ENCODE measurements around the gene FER. TPM values are rescaled to one million over a fixed set of nuclear protein-coding genes. Genes with fewer than 3 reads are reported as not detected.

FER gene
- total and polyA plus RNA-seq, 10 of the 15 experiments (the other 5 are each of a cell fraction or from before 2014, with no cell fraction given): 4.4 to 19.1 (median 9.6) TPM

DNA sequence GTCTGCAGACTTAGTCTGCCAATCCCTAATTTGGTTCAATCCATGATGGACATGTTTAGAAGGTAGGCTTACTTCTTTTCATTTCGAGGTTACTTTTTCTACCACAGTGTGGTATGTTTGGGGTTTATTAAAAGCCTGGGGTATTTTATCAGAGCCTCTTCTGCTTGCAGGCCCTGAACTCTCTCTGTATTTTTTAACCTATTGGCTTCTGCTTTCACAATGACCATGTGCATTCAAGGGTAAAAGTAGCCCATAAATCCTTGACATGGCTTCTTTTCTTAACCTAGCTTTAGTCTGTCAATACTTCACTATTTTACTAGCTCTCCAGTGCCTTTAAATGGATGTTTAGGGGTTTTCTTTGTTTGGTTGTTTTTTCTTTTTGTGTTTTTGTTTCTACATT, 286.6 kb downstream of the FER start:
- ChIA-PET RAD21 (ENCODE audit: unreplicated experiment) (no interaction called here), POLR2A (interaction anchor here (0.7 to 0.8 kb wide), 2 partner anchors 8 to 395 kb away, joined by 3 read pairs; no protein-coding TSS in a partner anchor), CTCF (interaction anchor here (0.9 to 1.4 kb wide), 3 partner anchors 9 to 18 kb away, joined by 4 read pairs; no protein-coding TSS in a partner anchor), SMC1A (ENCODE audit: uncharacterized antibody, unreplicated experiment) (interaction anchor here (0.6 to 1.5 kb wide), 6 partner anchors 9 to 102 kb away, joined by 3 to 4 read pairs (median 3); no protein-coding TSS in a partner anchor)
- H3K9me3 ChIP-seq (replicated peaks; ENCODE audit: control insufficient read depth, insufficient read depth, low read length): no peaks in the 10 kb centered on the region
- H3K4me3 ChIP-seq: no peak overlapping the region
- no peaks in the 10 kb centered on the region for H4K20me1 ChIP-seq (ENCODE audit: control insufficient read depth, insufficient read depth)
- BruUV-seq (replicated peaks): no TSS peak
- DNase-seq (ENCODE audit: low read depth, low spot score): no peak
- H3K27me3 ChIP-seq (replicated peaks in 1 of 2; ENCODE audit: control insufficient read depth in 2 of 2, insufficient read depth in 2 of 2, low read length in 1 of 2): no peaks in the 10 kb centered on the region
- no peak overlapping the region for H3K27ac ChIP-seq (ENCODE audit: control insufficient read depth, insufficient read depth)
- peaks cover 3% of the 10 kb centered on the region for H3K4me1 ChIP-seq (ENCODE audit: control insufficient read depth, insufficient read depth, low read length)
- no peak overlapping the region for H3K9ac ChIP-seq (ENCODE audit: control insufficient read depth, insufficient read depth, low read length)
- no peak overlapping the region for H3K4me2 ChIP-seq (ENCODE audit: control insufficient read depth, insufficient read depth)
- no peak overlapping the region; the same call in 1 of the 2 replicates for H2AFZ ChIP-seq (ENCODE audit: control insufficient read depth, low read depth, low read length)
- WGBS (ENCODE audit: insufficient coverage, insufficient replicate concordance, low lambda C conversion rate, missing lambda C conversion rate): 0% methylated on average over 1 of the region's 1 CpG
- no peak for FAIRE-seq
- no peaks in the 10 kb centered on the region for H3K36me3 ChIP-seq (ENCODE audit: control insufficient read depth in 2 of 2, insufficient read depth in 2 of 2, low read length in 1 of 2)
- H3K79me2 ChIP-seq (ENCODE audit: control insufficient read depth, insufficient read depth, low read length): no peaks in the 10 kb centered on the region
- intact Hi-C loops (cut with micrococcal nuclease; ENCODE audit: unreplicated experiment): no loop called here
- peak; percentile 90 for ATAC-seq
- in situ Hi-C loops (cut with MboI): no loop called here
- TF ChIP-seq RUNX3 (IDR thresholded peaks at IDR 0.05; ENCODE audit: low read length) (peak; percentile 67), NR2F1 (conservative IDR thresholded peaks at IDR 0.05) (peak; percentile 65), FOXM1 (IDR thresholded peaks at IDR 0.05; ENCODE audit: low read depth, low read length) (no peak), IRF4 (IDR thresholded peaks at IDR 0.05; ENCODE audit: low read depth, low read length) (no peak), FOXK2 (IDR thresholded peaks at IDR 0.05) (no peak), ASH2L (IDR thresholded peaks at IDR 0.05; ENCODE audit: borderline replicate concordance, low read depth) (no peak), NFYA (IDR thresholded peaks at IDR 0.05; ENCODE audit: borderline replicate concordance, low read depth, low read length) (no peak), NFXL1 (IDR thresholded peaks at IDR 0.05; ENCODE audit: borderline replicate concordance) (no peak), HDAC2 (IDR thresholded peaks at IDR 0.05) (no peak), NR2C2 (IDR thresholded peaks at IDR 0.05; ENCODE audit: borderline replicate concordance, control insufficient read depth, insufficient read length, low read depth) (no peak), MEF2A (IDR thresholded peaks at IDR 0.05; ENCODE audit: insufficient read depth, low read depth, low read length) (no peak), KLF5 (IDR thresholded peaks at IDR 0.05; ENCODE audit: partially characterized antibody) (no peak), MYB (IDR thresholded peaks at IDR 0.05; ENCODE audit: borderline replicate concordance, low read depth, low read length) (no peak), CREM (IDR thresholded peaks at IDR 0.05; ENCODE audit: low read depth) (no peak)
- TF ChIP-seq, protein P1, sequence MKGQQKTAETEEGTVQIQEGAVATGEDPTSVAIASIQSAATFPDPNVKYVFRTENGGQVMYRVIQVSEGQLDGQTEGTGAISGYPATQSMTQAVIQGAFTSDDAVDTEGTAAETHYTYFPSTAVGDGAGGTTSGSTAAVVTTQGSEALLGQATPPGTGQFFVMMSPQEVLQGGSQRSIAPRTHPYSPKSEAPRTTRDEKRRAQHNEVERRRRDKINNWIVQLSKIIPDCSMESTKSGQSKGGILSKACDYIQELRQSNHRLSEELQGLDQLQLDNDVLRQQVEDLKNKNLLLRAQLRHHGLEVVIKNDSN (IDR thresholded peaks at IDR 0.05; ENCODE audit: borderline replicate concordance, extremely low read length, insufficient read depth, low read depth, low read length): no peak
- TF ChIP-seq, protein P2, sequence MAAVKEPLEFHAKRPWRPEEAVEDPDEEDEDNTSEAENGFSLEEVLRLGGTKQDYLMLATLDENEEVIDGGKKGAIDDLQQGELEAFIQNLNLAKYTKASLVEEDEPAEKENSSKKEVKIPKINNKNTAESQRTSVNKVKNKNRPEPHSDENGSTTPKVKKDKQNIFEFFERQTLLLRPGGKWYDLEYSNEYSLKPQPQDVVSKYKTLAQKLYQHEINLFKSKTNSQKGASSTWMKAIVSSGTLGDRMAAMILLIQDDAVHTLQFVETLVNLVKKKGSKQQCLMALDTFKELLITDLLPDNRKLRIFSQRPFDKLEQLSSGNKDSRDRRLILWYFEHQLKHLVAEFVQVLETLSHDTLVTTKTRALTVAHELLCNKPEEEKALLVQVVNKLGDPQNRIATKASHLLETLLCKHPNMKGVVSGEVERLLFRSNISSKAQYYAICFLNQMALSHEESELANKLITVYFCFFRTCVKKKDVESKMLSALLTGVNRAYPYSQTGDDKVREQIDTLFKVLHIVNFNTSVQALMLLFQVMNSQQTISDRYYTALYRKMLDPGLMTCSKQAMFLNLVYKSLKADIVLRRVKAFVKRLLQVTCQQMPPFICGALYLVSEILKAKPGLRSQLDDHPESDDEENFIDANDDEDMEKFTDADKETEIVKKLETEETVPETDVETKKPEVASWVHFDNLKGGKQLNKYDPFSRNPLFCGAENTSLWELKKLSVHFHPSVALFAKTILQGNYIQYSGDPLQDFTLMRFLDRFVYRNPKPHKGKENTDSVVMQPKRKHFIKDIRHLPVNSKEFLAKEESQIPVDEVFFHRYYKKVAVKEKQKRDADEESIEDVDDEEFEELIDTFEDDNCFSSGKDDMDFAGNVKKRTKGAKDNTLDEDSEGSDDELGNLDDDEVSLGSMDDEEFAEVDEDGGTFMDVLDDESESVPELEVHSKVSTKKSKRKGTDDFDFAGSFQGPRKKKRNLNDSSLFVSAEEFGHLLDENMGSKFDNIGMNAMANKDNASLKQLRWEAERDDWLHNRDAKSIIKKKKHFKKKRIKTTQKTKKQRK (IDR thresholded peaks at IDR 0.05; ENCODE audit: low read depth, low read length): no peak
- TF ChIP-seq, protein P3, sequence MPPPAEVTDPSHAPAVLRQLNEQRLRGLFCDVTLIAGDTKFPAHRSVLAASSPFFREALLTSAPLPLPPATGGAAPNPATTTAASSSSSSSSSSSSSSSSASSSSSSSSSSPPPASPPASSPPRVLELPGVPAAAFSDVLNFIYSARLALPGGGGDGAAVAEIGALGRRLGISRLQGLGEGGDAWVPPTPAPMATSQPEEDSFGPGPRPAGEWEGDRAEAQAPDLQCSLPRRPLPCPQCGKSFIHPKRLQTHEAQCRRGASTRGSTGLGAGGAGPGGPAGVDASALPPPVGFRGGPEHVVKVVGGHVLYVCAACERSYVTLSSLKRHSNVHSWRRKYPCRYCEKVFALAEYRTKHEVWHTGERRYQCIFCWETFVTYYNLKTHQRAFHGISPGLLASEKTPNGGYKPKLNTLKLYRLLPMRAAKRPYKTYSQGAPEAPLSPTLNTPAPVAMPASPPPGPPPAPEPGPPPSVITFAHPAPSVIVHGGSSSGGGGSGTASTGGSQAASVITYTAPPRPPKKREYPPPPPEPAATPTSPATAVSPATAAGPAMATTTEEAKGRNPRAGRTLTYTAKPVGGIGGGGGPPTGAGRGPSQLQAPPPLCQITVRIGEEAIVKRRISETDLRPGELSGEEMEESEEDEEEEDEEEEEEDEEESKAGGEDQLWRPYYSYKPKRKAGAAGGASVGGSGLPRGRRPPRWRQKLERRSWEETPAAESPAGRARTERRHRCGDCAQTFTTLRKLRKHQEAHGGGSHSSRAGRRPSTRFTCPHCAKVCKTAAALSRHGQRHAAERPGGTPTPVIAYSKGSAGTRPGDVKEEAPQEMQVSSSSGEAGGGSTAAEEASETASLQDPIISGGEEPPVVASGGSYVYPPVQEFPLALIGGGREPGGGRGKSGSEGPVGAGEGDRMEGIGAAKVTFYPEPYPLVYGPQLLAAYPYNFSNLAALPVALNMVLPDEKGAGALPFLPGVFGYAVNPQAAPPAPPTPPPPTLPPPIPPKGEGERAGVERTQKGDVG (CRISPR knock-in tag; IDR thresholded peaks at IDR 0.05): no peak
